Fibroblast of lung (primary cell): Measurements from ENCODE around the gene CUL1.

Source experiments
- EZH2 ChIP-seq: IDR thresholded peaks from 2 replicates; pipeline ENCODE4 v1.5.1; 2012; ENCODE audit warnings: low read length, control low read depth, mild to moderate bottlenecking; ENCODE audit errors: missing control alignments
- TF ChIP-seq, protein P1 (sequence below), 2 donors: IDR thresholded peaks in 1 of 2; conservative IDR thresholded peaks in 1 of 2; 1 replicate in 1 of 2; 2 replicates in 1 of 2; pipeline ENCODE4 v1.5.1; 2011 to 2012; ENCODE audit warnings: low read length in 2 of 2, control low read depth in 1 of 2, inconsistent platforms in 1 of 2, low read depth in 1 of 2, mild to moderate bottlenecking in 1 of 2

DNA sequence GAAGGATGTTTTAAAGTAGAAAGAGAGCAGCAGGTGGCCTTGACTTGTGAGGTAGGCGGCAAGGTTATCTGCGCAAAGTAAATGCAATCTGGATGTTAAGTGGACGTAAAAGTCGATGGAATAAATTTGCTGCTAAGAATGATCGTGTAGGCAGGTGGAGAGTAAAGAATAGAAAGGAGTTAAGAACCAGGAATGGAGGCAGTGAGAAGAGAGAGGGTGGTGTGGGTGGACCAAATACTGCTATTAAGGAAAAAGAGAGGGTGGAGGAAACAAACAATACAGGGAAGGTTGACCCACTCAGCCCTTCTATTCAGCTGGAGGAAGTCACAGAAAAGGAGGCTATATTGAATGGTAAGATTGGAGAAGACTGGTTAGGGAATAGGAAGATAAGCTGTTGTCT lies 1.9 kb upstream of the CUL1 start:
- TF ChIP-seq, protein P1, sequence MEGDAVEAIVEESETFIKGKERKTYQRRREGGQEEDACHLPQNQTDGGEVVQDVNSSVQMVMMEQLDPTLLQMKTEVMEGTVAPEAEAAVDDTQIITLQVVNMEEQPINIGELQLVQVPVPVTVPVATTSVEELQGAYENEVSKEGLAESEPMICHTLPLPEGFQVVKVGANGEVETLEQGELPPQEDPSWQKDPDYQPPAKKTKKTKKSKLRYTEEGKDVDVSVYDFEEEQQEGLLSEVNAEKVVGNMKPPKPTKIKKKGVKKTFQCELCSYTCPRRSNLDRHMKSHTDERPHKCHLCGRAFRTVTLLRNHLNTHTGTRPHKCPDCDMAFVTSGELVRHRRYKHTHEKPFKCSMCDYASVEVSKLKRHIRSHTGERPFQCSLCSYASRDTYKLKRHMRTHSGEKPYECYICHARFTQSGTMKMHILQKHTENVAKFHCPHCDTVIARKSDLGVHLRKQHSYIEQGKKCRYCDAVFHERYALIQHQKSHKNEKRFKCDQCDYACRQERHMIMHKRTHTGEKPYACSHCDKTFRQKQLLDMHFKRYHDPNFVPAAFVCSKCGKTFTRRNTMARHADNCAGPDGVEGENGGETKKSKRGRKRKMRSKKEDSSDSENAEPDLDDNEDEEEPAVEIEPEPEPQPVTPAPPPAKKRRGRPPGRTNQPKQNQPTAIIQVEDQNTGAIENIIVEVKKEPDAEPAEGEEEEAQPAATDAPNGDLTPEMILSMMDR (conservative IDR thresholded peaks at IDR 0.05 in 1 of 2, IDR thresholded peaks at IDR 0.05 in 1 of 2; ENCODE audit: low read depth in 1 of 2, low read length in 2 of 2) = no peak
- no peak for TF ChIP-seq EZH2
